Activated T-cell treated with anti-CD3 and anti-CD28 coated beads, Interleukin-2, amount 50 U/mL, for 72 hours (primary cell): ENCODE measurements around the gene NPIPB2. TPM values are rescaled to one million over a fixed set of nuclear protein-coding genes. Genes with fewer than 3 reads are reported as not detected.
A peak's percentile ranks its signal among the peaks of the same experiment; 100 is the strongest.
"Not testable (repeated sequence)": the region's sequence is repeated elsewhere in the genome, so short reads cannot be mapped to it uniquely, and the experiment has no call there.

Experiments used
- ATAC-seq, 2 donors: fragments of 150-1000 bp; cut with Tn5 transposase; replicated peaks in 1 of 2; 2 replicates each; pipeline ENCODE4 v1.10.0; 2021; ENCODE audit warnings: moderate library complexity in 2 of 2, mild to moderate bottlenecking in 1 of 2
- DNase-seq, 2 donors: peaks; one replicate each; pipeline ENCODE4 v3.0.0; 2021 to 2022; ENCODE audit warnings: mixed read lengths in 1 of 2
- H3K27ac Mint-ChIP-seq: one replicate; pipeline ENCODE4 v1.8.0; 2022; ENCODE audit warnings: mild to moderate bottlenecking, moderate library complexity, mixed read lengths
- H3K27me3 Mint-ChIP-seq: one replicate; pipeline ENCODE4 v1.8.0; 2022; ENCODE audit warnings: low read depth, mixed read lengths
- H3K36me3 Mint-ChIP-seq, 2 donors: one replicate each; pipeline ENCODE4 v1.8.0; 2022; ENCODE audit warnings: mixed read lengths in 2 of 2, mild to moderate bottlenecking in 1 of 2; ENCODE audit not compliant: insufficient read depth in 2 of 2
- H3K4me1 Mint-ChIP-seq: one replicate; pipeline ENCODE4 v1.8.0; 2022; ENCODE audit warnings: low read depth, mixed read lengths
- H3K4me3 Mint-ChIP-seq, 2 donors: one replicate each; pipeline ENCODE4 v1.8.0; 2022; ENCODE audit warnings: mild to moderate bottlenecking in 2 of 2, mixed read lengths in 2 of 2, moderate library complexity in 2 of 2
- H3K9me3 Mint-ChIP-seq, 2 donors: one replicate each; pipeline ENCODE4 v1.8.0; 2022; ENCODE audit warnings: mixed read lengths in 2 of 2
- total RNA-seq, 2 donors: library from RNA; stranded (reverse); gene quantifications; one replicate each; pipeline ENCODE4 v1.2.3, GENCODE V29; 2022

Gene NPIPB2
- total RNA-seq, 2 donors from 2014 or later: 13.3 to 17.3 TPM

- DNase-seq (peak; percentile 9 to 10), ATAC-seq (peak; percentile 36 to 51)
- Mint-ChIP-seq H3K27me3 (no peaks in the 10 kb centered on the region), H3K4me1 (no peaks in the 10 kb centered on the region), H3K36me3 (no peaks in the 10 kb centered on the region), H3K4me3 (no peak overlapping the region), H3K9me3 (no peaks in the 10 kb centered on the region), H3K27ac (no peak overlapping the region)
These were observed 7.7 kb upstream of the NPIPB2 start for GRCh38 chr16:11949527-11949926.

- ATAC-seq (no peak), DNase-seq (no peak)
- Mint-ChIP-seq H3K4me1 (no peaks in the 10 kb centered on the region), H3K27me3 (no peaks in the 10 kb centered on the region), H3K27ac (no peak overlapping the region), H3K36me3 (no peaks in the 10 kb centered on the region), H3K9me3 (no peaks in the 10 kb centered on the region), H3K4me3 (no peak overlapping the region)
These were observed 7.0 kb upstream of the NPIPB2 start for GRCh38 chr16:11948819-11949218.

GRCh38 chr16:11946433-11946832 lies 4.6 kb upstream of the NPIPB2 start:
- Mint-ChIP-seq H3K36me3 (no peaks in the 10 kb centered on the region), H3K27me3 (no peaks in the 10 kb centered on the region), H3K4me1 (no peaks in the 10 kb centered on the region), H3K4me3 (no peak overlapping the region), H3K9me3 (no peaks in the 10 kb centered on the region), H3K27ac (no peak overlapping the region)
- DNase-seq (no peak), ATAC-seq (no peak)

DNA sequence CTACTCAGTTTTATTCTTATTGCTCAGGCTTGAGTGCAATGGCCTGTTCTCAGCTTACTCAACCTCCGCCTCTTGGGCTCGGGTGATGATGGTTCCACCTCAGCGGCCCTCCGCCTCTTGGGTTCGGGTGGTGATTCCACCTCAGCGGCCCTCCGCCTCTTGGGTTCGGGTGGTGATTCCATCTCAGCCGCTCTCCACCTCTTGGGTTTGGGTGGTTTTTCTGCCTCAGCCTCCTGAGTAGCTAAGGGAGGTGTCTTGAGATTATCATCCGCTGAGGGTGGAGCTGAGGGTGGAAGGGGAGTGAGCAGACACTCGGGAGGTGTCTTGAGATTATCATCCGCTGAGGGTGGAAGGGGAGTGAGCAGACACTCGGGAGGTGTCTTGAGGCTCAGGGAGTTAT lies 14.5 kb downstream of the NPIPB2 start:
- not testable (repeated sequence) for H3K4me1 Mint-ChIP-seq, H3K27ac Mint-ChIP-seq, H3K4me3 Mint-ChIP-seq, H3K36me3 Mint-ChIP-seq, H3K27me3 Mint-ChIP-seq, DNase-seq, ATAC-seq, H3K9me3 Mint-ChIP-seq

DNA sequence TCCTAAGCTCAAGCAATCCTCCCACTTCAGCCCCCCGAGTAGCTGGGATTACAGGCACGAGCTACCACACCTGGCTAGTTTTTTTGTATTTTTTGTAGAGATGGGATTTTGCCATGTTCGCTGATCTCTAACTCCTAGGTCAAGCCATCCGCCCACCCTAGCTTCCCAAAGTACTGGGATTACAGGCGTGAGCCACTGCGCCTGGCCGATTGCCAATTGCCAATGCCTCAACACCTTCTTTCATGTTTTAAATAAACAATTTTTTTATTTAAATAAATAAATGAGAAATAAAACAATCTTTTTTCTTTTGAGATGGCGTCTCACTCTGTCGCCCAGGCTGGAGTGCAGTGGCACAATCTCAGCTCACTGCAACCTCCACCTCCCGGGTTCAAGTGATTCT lies 17.8 kb downstream of the NPIPB2 start:
- not testable (repeated sequence) for ATAC-seq, H3K27me3 Mint-ChIP-seq, DNase-seq, H3K9me3 Mint-ChIP-seq, H3K36me3 Mint-ChIP-seq, H3K4me3 Mint-ChIP-seq, H3K27ac Mint-ChIP-seq, H3K4me1 Mint-ChIP-seq

GRCh38 chr16:11916524-11917285 lies 25.1 kb downstream of the NPIPB2 start:
- H3K9me3 Mint-ChIP-seq: no peaks in the 10 kb centered on the region
- no peak for DNase-seq
- peaks cover 11 to 17% of the 10 kb centered on the region in 2 donors for H3K36me3 Mint-ChIP-seq
- H3K4me1 Mint-ChIP-seq: peaks cover 39% of the 10 kb centered on the region
- ATAC-seq: no peak
- H3K4me3 Mint-ChIP-seq: peak overlapping the region; percentile 88 to 92
- H3K27ac Mint-ChIP-seq: peak overlapping the region; percentile 91
- peaks cover 5% of the 10 kb centered on the region for H3K27me3 Mint-ChIP-seq

GRCh38 chr16:11915644-11916523 lies 26.0 kb downstream of the NPIPB2 start, which contains the start of gene GSPT1:
Gene GSPT1 (minus strand): TSS chr16:11915956. CDS start chr16:11915720, 236 bp downstream.
- Mint-ChIP-seq H3K4me3 (peak within 1 kb of the TSS; percentile 90 to 100), H3K9me3 (no peaks in the 10 kb centered on the region), H3K27me3 (peaks cover 5% of the 10 kb centered on the region), H3K36me3 (peaks cover 11 to 19% of the 10 kb centered on the region in 2 donors), H3K27ac (peak within 1 kb of the TSS; percentile 99), H3K4me1 (peaks cover 45% of the 10 kb centered on the region)
- peak; percentile 99 to 100 for DNase-seq
- peak; percentile 90 to 95 for ATAC-seq

- Mint-ChIP-seq H3K27ac (peak overlapping the region; percentile 99), H3K4me1 (peaks cover 52% of the 10 kb centered on the region), H3K36me3 (peaks cover 11 to 22% of the 10 kb centered on the region in 2 donors), H3K4me3 (peak overlapping the region; percentile 90 to 100), H3K27me3 (peaks cover 5% of the 10 kb centered on the region), H3K9me3 (no peaks in the 10 kb centered on the region)
- peak; percentile 19 to 37 for ATAC-seq
- peak; percentile 49 to 71 for DNase-seq
These were observed 26.7 kb downstream of the NPIPB2 start for GRCh38 chr16:11915114-11915643.

GRCh38 chr16:11914210-11915113 lies 27.4 kb downstream of the NPIPB2 start:
- ATAC-seq (no peak), DNase-seq (peak; percentile 27 to 35)
- Mint-ChIP-seq H3K36me3 (peaks cover 11 to 22% of the 10 kb centered on the region in 2 donors), H3K27ac (peak overlapping the region; percentile 99), H3K27me3 (no peaks in the 10 kb centered on the region), H3K9me3 (no peaks in the 10 kb centered on the region), H3K4me1 (peaks cover 59% of the 10 kb centered on the region), H3K4me3 (peak overlapping the region; percentile 90 to 100)

GRCh38 chr16:11913425-11914079 lies 28.3 kb downstream of the NPIPB2 start:
- no peaks in the 10 kb centered on the region for H3K27me3 Mint-ChIP-seq
- H3K36me3 Mint-ChIP-seq: peaks cover 11 to 22% of the 10 kb centered on the region in 2 donors
- peaks cover 64% of the 10 kb centered on the region for H3K4me1 Mint-ChIP-seq
- H3K27ac Mint-ChIP-seq: peak overlapping the region; percentile 99
- ATAC-seq: no peak
- H3K9me3 Mint-ChIP-seq: no peaks in the 10 kb centered on the region
- H3K4me3 Mint-ChIP-seq: peak overlapping the region; percentile 90 to 100
- peak; percentile 31 to 37 for DNase-seq

DNA sequence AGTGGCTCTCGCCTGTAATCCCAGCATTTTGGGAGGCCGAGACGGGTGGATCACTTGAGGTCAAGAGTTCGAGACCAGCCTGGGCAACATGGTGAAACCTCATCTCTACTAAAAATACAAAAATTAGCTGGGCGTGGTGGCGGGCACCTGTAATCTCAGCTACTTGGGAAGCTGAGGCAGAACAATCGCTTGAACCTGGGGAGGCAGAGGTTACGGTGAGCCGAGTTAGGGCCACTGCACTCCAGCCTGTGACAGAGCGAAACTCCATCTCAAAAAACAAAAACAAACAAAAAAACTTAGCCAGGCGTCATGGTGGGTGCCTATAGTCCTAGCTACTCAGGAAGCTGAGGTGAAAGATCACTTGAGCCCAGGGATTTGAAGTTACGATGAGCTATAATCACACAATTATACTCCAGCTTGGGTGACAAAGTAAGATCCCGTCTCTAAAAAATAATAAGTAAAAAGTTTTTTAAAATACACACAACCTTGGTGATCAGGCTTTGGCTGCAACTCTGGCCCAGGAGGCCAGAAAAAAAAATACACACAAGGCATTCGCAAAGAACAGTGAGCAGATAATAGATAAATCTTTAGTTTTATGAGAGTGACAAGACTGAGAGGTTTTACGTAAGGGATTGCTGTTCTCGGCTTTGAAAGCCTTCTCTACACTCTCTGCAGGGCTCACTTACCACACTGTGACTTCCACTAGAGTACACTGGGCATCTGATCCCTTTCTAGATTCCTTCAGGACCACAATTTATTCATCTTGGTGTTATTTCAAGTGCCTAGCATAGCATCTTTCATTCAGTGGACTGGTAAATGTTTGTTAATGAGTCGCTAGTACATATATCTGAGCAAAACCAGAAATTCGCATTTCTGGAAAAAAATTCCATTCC lies 31.9 kb downstream of the NPIPB2 start:
- H3K36me3 Mint-ChIP-seq: peaks cover 13 to 31% of the 10 kb centered on the region in 2 donors
- H3K4me1 Mint-ChIP-seq: peaks cover 78% of the 10 kb centered on the region
- peak overlapping the region; percentile 15 to 64 for H3K4me3 Mint-ChIP-seq
- no peaks in the 10 kb centered on the region for H3K9me3 Mint-ChIP-seq
- ATAC-seq (no peak), DNase-seq (no peak)
- H3K27me3 Mint-ChIP-seq: no peaks in the 10 kb centered on the region
- H3K27ac Mint-ChIP-seq: peak overlapping the region; percentile 21
